ENCODE data around the gene TBC1D24.
"Not testable (repeated sequence)": the region's sequence is repeated elsewhere in the genome, so short reads cannot be mapped to it uniquely, and the experiment has no call there.

The TBC1D24 gene

DNA sequence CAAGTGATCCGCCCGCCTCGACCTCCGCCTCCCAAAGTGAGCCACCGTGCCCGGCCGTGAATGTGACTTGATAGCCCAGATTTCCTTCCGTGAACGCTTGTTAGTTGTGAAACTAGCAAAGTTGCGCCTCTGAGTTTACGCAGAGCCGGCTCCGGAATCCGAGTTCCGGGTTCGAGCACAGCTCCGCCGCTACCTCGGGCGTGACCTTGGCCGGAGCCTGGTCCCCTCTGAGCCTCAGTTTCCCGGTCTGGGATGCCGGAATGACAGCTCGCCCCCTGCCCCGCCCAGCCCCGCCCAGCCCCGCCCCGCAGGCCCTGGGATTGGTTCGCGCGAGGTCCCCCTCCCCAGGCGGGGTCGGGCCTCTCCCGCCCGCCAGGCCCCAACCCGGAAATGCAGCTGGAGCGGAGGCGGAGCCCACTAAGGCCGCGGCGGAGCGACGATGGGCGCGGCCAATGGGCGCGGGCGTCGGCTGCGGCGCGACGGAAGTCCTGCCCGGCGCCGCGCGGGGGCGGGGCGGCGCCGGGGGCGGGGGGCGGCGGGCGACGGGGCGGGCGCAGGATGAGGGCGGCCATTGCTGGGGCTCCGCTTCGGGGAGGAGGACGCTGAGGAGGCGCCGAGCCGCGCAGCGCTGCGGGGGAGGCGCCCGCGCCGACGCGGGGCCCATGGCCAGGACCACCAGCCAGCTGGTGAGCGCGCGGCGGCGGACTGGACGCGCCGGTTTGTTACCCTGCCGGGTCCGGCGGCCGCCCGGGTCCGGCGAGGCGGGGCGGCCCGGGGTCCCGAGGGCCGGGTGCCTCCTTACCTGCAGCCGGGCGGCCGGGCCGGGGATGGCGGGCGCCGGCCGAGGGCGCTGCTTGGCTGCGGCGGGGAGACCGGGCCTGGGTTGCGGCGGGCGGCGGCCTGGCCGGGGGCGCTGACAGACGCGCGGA lies 62.8 kb downstream of the TBC1D24 start, which contains the start of gene PDPK1:
PDPK1 (plus strand) TSS at position 571 of the 929 bp plus-strand sequence; CDS start at position 663, 92 bp downstream.
- Histone ChIP-seq H3K9ac (ENCODE audit: low read length) (no peak within 1 kb of the TSS), H3K9me3 (ENCODE audit: control insufficient read depth, low read depth, low read length) (no peaks in the 10 kb centered on the region), H3K4me1 (ENCODE audit: control insufficient read depth, low read depth, low read length) (no peaks in the 10 kb centered on the region), H3K27ac (ENCODE audit: low read length) (no peak within 1 kb of the TSS), H3K4me3 (ENCODE audit: low read length) (peak within 1 kb of the TSS; percentile 61), H3K36me3 (ENCODE audit: control insufficient read depth, low read depth, low read length) (no peaks in the 10 kb centered on the region), H3K27me3 (ENCODE audit: control insufficient read depth, insufficient read depth, low read length) (peaks cover 9% of the 10 kb centered on the region)

DNA sequence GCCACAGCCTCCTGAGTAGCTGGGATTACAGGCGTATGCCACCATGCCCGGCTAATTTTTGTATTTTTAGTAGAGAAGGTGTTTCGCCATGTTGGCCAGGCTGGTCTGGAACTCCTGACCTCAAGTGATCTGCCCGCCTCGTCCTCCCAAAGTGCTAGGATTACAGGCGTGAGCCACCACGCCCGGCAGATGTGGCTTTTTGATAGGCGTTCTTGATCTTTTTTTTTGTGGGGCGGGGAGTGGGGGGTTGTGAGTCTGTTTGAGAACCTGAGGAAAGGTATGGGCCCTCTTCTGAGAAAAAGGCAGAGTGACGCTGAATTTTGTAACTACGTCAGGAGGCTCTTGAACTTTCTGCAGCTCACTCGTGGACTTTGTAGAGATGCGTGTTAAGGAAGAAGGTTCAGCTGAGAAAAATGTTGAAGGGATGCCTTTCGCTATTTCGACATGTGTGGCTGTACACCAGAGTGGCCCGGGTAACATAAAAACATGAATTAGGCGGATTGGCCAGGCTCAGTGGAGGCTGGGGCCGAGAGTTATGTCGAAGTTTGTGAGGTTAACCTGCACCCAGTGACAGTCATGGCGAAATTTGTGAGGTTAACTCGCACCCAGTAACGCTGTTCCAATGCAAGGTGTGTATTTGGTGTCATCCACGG lies 64.4 kb downstream of the TBC1D24 start:
- H3K9me3 ChIP-seq (ENCODE audit: control insufficient read depth, low read depth, low read length); H3K36me3 ChIP-seq (ENCODE audit: control insufficient read depth, low read depth, low read length); H3K9ac ChIP-seq (ENCODE audit: low read length); H3K27ac ChIP-seq (ENCODE audit: low read length); H3K27me3 ChIP-seq (ENCODE audit: control insufficient read depth, insufficient read depth, low read length); H3K4me3 ChIP-seq (ENCODE audit: low read length); H3K4me1 ChIP-seq (ENCODE audit: control insufficient read depth, low read depth, low read length): not testable (repeated sequence)

DNA sequence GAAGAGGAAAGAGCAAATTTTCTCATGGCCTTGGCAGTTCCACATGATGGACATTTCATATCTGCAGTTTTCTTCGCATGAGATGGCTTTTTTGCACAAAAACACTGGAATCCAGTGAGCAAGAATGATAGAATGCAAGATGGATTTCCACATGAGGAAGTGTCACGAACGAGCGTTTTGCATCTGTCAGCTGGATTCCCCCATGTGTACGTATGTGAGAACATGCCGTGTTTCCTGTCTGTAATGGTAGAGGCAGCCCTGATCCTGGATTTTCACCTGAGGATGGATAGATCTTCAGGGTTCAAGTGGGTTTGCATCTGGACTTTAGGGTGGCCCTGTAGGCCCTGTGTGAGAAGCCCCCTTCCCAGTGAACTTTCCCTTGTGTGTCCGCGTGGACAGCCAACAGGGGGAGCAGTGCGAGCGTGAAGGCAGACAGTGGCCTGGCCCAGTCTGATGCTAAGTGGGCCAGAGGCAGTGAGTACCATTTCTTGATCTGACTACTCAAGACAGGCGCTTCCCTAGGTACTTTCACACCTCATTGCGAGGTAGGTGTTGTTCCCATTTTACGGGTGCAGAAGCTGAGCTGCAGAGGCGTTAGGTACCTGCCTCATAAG lies 65.0 kb downstream of the TBC1D24 start:
- H3K9me3 ChIP-seq (ENCODE audit: control insufficient read depth, low read depth, low read length); H3K27ac ChIP-seq (ENCODE audit: low read length); H3K4me3 ChIP-seq (ENCODE audit: low read length); H3K9ac ChIP-seq (ENCODE audit: low read length); H3K4me1 ChIP-seq (ENCODE audit: control insufficient read depth, low read depth, low read length); H3K27me3 ChIP-seq (ENCODE audit: control insufficient read depth, insufficient read depth, low read length); H3K36me3 ChIP-seq (ENCODE audit: control insufficient read depth, low read depth, low read length): not testable (repeated sequence)

DNA sequence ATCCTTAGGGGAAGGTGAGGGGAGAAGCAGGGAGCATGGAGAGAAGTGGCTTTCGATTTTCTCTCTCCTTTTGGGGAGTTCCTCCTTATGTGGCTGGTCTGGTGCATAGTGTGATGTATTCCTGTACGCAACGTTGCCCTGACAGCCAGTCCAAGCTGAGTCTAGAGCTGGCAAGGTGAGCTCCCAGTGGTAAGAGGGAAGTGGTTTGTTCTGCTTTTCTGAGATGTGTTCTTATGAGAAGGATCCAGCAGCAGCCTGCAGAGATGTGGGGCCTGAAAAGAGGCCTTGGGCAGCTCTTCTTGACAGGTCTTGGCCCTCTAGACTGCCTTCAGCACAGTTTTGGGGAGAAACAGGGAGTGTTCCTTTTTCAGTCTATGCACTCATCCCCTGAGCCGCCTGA lies 66.0 kb downstream of the TBC1D24 start:
- H3K27ac ChIP-seq (ENCODE audit: low read length); H3K4me3 ChIP-seq (ENCODE audit: low read length): not testable (repeated sequence)

DNA sequence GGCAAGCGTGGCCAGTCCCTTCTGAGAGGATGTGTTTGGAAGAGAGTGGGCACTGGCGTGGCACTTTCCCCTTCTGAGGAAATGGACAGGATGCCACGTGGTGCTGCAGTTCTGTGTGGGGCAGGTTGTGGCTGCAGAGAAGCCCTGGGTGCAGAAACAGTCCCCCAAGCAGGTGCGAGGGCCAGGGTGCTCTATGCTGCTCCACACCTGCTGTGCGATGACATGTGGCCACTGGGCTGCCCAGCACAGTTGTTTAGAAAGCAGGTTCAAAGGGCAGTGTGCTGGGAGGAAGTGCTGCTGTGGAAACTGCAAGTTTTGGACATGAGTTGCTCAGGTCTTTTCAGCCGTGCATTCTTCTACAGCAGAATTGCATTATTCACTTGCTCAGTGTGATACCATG lies 66.5 kb downstream of the TBC1D24 start:
- H3K4me1 ChIP-seq (ENCODE audit: control insufficient read depth, low read depth, low read length); H3K27me3 ChIP-seq (ENCODE audit: control insufficient read depth, insufficient read depth, low read length); H3K9ac ChIP-seq (ENCODE audit: low read length); H3K36me3 ChIP-seq (ENCODE audit: control insufficient read depth, low read depth, low read length); H3K4me3 ChIP-seq (ENCODE audit: low read length); H3K9me3 ChIP-seq (ENCODE audit: control insufficient read depth, low read depth, low read length); H3K27ac ChIP-seq (ENCODE audit: low read length): not testable (repeated sequence)

More for the DNA sequence above, 66.0 kb downstream of the TBC1D24 start:
- not testable (repeated sequence) for H3K9me3 ChIP-seq (ENCODE audit: control insufficient read depth, low read depth, low read length); H3K9ac ChIP-seq (ENCODE audit: low read length); H3K27me3 ChIP-seq (ENCODE audit: control insufficient read depth, insufficient read depth, low read length); H3K4me1 ChIP-seq (ENCODE audit: control insufficient read depth, low read depth, low read length); H3K36me3 ChIP-seq (ENCODE audit: control insufficient read depth, low read depth, low read length)

DNA sequence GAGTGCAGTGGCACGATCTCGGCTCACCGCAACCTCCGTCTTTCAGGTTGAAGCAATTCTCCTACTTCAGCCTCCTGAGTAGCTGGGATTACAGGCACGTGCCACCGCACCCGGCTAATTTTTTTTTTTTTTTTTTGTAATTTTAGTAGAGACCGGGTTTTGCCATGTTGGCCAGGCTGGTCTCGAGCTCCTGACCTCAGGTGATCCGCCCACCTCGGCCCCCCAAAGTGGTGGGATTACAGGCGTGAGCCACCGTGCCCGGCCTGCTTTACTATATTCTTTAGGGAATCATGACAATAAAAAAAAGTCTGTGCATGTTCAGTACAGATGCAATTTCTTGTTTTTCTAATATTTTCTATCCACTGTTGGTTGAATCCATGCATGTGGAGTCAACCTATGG lies 68.8 kb downstream of the TBC1D24 start:
- H3K27ac ChIP-seq (ENCODE audit: low read length); H3K36me3 ChIP-seq (ENCODE audit: control insufficient read depth, low read depth, low read length); H3K4me1 ChIP-seq (ENCODE audit: control insufficient read depth, low read depth, low read length): not testable (repeated sequence)

DNA sequence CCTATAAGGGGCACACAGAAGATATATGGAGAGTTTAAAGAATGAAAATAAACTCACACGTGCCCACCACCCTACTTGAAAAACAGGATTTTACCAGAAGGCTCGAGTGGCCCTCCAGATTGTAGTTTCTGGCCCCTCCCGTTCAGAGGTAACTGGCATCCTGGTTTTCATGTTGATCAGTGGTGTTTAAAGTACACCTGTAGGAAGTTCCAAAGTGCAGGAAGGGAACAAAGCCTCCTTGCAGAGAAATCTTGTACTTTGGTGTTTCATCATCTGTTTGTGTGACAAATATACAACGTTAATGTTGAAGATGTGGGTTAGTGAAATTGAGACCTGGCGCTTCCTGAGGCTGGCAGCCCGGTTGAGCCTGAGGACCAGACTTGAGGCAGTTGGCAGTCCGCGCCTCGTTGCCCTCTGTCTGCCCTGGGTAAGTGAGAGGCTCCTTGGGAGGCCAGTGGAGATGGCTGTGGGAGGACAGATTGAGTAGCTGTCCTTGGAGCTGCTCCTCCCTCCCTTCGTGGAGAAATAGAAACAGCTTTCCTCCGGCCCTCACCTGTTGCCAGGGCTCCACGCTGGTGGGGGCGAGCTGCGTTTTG lies 75.5 kb downstream of the TBC1D24 start:
- not testable (repeated sequence) for H3K9ac ChIP-seq (ENCODE audit: low read length); H3K4me3 ChIP-seq (ENCODE audit: low read length); H3K27me3 ChIP-seq (ENCODE audit: control insufficient read depth, insufficient read depth, low read length); H3K36me3 ChIP-seq (ENCODE audit: control insufficient read depth, low read depth, low read length); H3K27ac ChIP-seq (ENCODE audit: low read length); H3K9me3 ChIP-seq (ENCODE audit: control insufficient read depth, low read depth, low read length); H3K4me1 ChIP-seq (ENCODE audit: control insufficient read depth, low read depth, low read length)

More for the DNA sequence above, 68.8 kb downstream of the TBC1D24 start:
- H3K27me3 ChIP-seq (ENCODE audit: control insufficient read depth, insufficient read depth, low read length); H3K4me3 ChIP-seq (ENCODE audit: low read length); H3K9me3 ChIP-seq (ENCODE audit: control insufficient read depth, low read depth, low read length); H3K9ac ChIP-seq (ENCODE audit: low read length): not testable (repeated sequence)

DNA sequence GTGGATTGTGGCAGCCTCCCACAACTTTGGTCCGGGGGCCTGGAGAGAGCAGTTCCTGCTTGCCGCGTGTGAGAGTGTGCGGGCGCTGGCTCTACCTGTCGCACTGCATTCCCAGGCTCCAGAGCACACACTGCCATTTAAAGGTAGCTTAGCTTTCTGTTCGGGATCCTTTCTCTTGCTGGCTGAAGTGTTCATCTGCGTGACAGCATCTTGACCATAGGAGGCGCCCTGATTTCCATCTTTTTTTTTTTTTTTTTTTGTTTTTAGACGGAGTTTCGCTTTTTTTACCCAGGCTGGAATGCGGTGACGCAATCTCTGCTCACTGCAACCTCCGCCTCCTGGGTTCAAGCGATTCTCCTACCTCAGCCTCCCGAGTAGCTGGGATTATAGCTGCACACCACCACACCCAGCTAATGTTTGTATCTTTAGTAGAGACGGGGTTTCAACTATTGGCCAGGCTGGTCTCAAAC lies 76.5 kb downstream of the TBC1D24 start:
- H3K9ac ChIP-seq (ENCODE audit: low read length); H3K27ac ChIP-seq (ENCODE audit: low read length); H3K4me3 ChIP-seq (ENCODE audit: low read length); H3K9me3 ChIP-seq (ENCODE audit: control insufficient read depth, low read depth, low read length); H3K4me1 ChIP-seq (ENCODE audit: control insufficient read depth, low read depth, low read length); H3K27me3 ChIP-seq (ENCODE audit: control insufficient read depth, insufficient read depth, low read length); H3K36me3 ChIP-seq (ENCODE audit: control insufficient read depth, low read depth, low read length): not testable (repeated sequence)

DNA sequence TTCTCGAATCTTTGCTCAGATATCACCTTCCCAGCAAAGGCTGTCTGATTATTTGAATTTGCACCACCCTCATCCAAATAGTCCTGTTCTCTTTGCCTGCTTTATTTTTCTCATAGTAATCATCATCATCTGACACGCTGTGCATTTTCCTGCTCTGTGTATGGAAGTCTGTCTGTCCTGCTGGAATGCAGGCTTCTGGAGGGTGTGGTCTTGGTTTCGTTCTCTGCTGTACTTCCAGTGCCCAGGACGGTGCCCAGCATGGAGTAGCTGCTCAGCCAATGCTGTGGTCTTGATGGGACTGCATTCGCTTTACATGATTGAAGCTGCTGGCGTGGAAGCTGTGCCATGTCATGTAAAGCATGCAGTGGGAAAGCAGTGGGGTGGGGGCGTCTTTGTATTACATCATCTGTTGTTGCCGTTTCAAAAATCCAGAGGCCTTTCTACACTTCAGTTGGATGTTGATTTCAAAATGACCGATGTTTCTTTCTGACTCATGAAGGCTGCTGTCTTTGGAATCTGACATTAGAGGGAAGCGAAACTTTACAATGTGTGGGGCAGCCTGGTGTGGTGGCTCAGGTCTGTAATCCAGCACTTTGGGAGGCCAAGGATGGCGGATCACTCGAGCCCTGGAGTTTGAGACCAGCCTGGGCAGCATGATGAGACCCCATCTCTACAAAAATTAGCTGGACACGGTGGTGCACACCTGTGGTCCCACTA lies 79.9 kb downstream of the TBC1D24 start:
- H3K36me3 ChIP-seq (ENCODE audit: control insufficient read depth, low read depth, low read length); H3K4me3 ChIP-seq (ENCODE audit: low read length); H3K9ac ChIP-seq (ENCODE audit: low read length); H3K9me3 ChIP-seq (ENCODE audit: control insufficient read depth, low read depth, low read length); H3K4me1 ChIP-seq (ENCODE audit: control insufficient read depth, low read depth, low read length); H3K27me3 ChIP-seq (ENCODE audit: control insufficient read depth, insufficient read depth, low read length); H3K27ac ChIP-seq (ENCODE audit: low read length): not testable (repeated sequence)

Measured in iPS-18a (cell line).